ENCODE data around the gene RASA3.
"Not testable (repeated sequence)": the region's sequence is repeated elsewhere in the genome, so short reads cannot be mapped to it uniquely, and the experiment has no call there.

RASA3 gene

GRCh38 chr13:114132419-114133121 is at the start of gene RASA3:
TSS of gene RASA3 (minus strand) at chr13:114132623. CDS start at chr13:114132489, 134 bp downstream.
- FAIRE-seq (no peak), DNase-seq (ENCODE audit: insufficient read length, low spot score) (peak; percentile 95)
- no peak for TF ChIP-seq CTCF (IDR thresholded peaks at IDR 0.05; ENCODE audit: insufficient read depth, missing control alignments)

- FAIRE-seq (no peak), DNase-seq (ENCODE audit: insufficient read length, low spot score) (no peak)
- TF ChIP-seq CTCF (IDR thresholded peaks at IDR 0.05; ENCODE audit: insufficient read depth, missing control alignments): no peak
Observed at GRCh38 chr13:114179087-114179658, 46.8 kb upstream of the RASA3 start, which contains the start of gene CFAP97D2. TSS of gene CFAP97D2 (plus strand) at chr13:114179257. CDS start at chr13:114179331, 74 bp downstream.

- DNase-seq (ENCODE audit: insufficient read length, low spot score): no peak
- no peak for FAIRE-seq
- TF ChIP-seq CTCF (IDR thresholded peaks at IDR 0.05; ENCODE audit: insufficient read depth, missing control alignments): no peak
Observed at GRCh38 chr13:114177245-114178010, 45.0 kb upstream of the RASA3 start.

GRCh38 chr13:114176359-114176902 is 44.0 kb upstream of the RASA3 start:
- FAIRE-seq; DNase-seq (ENCODE audit: insufficient read length, low spot score): not testable (repeated sequence)

GRCh38 chr13:114174529-114174961 is 42.1 kb upstream of the RASA3 start:
- TF ChIP-seq CTCF (IDR thresholded peaks at IDR 0.05; ENCODE audit: insufficient read depth, missing control alignments): no peak
- FAIRE-seq: no peak

GRCh38 chr13:114173745-114174144 is 41.3 kb upstream of the RASA3 start:
- no peak for DNase-seq (ENCODE audit: insufficient read length, low spot score)
- no peak for TF ChIP-seq CTCF (IDR thresholded peaks at IDR 0.05; ENCODE audit: insufficient read depth, missing control alignments)
- FAIRE-seq: no peak

More at GRCh38 chr13:114174529-114174961, 42.1 kb upstream of the RASA3 start:
- DNase-seq (ENCODE audit: insufficient read length, low spot score): no peak

GRCh38 chr13:114173272-114173671 is 40.8 kb upstream of the RASA3 start:
- no peak for FAIRE-seq
- TF ChIP-seq CTCF (IDR thresholded peaks at IDR 0.05; ENCODE audit: insufficient read depth, missing control alignments): no peak
- DNase-seq (ENCODE audit: insufficient read length, low spot score): no peak
